Measurements from ENCODE around the gene TLR5. TPM values are rescaled to one million over a fixed set of nuclear protein-coding genes. Genes with fewer than 3 reads are reported as not detected.

TLR5 gene
- total RNA-seq, result 10 to 100 TPM; 11.5 to 33.5 (median 16.5) TPM

- Histone ChIP-seq H3K27me3 (no peaks in the 10 kb centered on the region), H3K9me3 (no peaks in the 10 kb centered on the region), H3K27ac (peak within 1 kb of the TSS; percentile 78 to 88), H3K4me3 (peak within 1 kb of the TSS; percentile 63 to 72 (median 66)), H3K4me1 (peaks cover 7 to 10% of the 10 kb centered on the region in 2 donors), H3K36me3 (no peaks in the 10 kb centered on the region)
- peak; percentile 80 to 86 for DNase-seq (ENCODE audit: low spot score in 2 of 2)
- intact Hi-C loops (cut with DNase I; ENCODE audit: low total_unique reads), result no loop called here
- TF ChIP-seq POLR2A (IDR thresholded peaks at IDR 0.05) (no peak), POLR2AphosphoS5 (IDR thresholded peaks at IDR 0.05) (peak in 1 of 3 donors; percentile 18), CTCF (IDR thresholded peaks at IDR 0.05) (peak; percentile 18 to 63 (median 59))
These were observed at the start of gene TLR5 for GRCh38 chr1:223142795-223143536. TSS of gene TLR5 (minus strand) at chr1:223143248. CDS start at chr1:223113031, 30,217 bp downstream.

GRCh38 chr1:223189903-223190724 is 47.1 kb upstream of the TLR5 start:
- H3K36me3 ChIP-seq, result no peaks in the 10 kb centered on the region
- H3K9me3 ChIP-seq, result no peaks in the 10 kb centered on the region
- intact Hi-C loops (cut with DNase I; ENCODE audit: low total_unique reads), result no loop called here
- no peak overlapping the region for H3K27ac ChIP-seq
- no peaks in the 10 kb centered on the region for H3K4me1 ChIP-seq
- H3K27me3 ChIP-seq, result no peaks in the 10 kb centered on the region
- TF ChIP-seq CTCF (IDR thresholded peaks at IDR 0.05), result no peak
- no peak for TF ChIP-seq POLR2A (IDR thresholded peaks at IDR 0.05)
- TF ChIP-seq POLR2AphosphoS5 (IDR thresholded peaks at IDR 0.05), result no peak
- no peak for DNase-seq (ENCODE audit: low spot score in 2 of 2)
- H3K4me3 ChIP-seq, result no peak overlapping the region

- H3K27ac ChIP-seq, result no peak overlapping the region
- no peaks in the 10 kb centered on the region for H3K27me3 ChIP-seq
- no peak for DNase-seq (ENCODE audit: low spot score in 2 of 2)
- no peak for TF ChIP-seq CTCF (IDR thresholded peaks at IDR 0.05)
- no peak for TF ChIP-seq POLR2A (IDR thresholded peaks at IDR 0.05)
- TF ChIP-seq POLR2AphosphoS5 (IDR thresholded peaks at IDR 0.05), result no peak
- no peaks in the 10 kb centered on the region for H3K4me1 ChIP-seq
- no peak overlapping the region for H3K4me3 ChIP-seq
- H3K36me3 ChIP-seq, result no peaks in the 10 kb centered on the region
- intact Hi-C loops (cut with DNase I; ENCODE audit: low total_unique reads), result no loop called here
- H3K9me3 ChIP-seq, result no peaks in the 10 kb centered on the region
These were observed 46.5 kb upstream of the TLR5 start for GRCh38 chr1:223189525-223189902.

GRCh38 chr1:223188618-223189356 is 45.7 kb upstream of the TLR5 start:
- intact Hi-C loops (cut with DNase I; ENCODE audit: low total_unique reads), result no loop called here
- DNase-seq (ENCODE audit: low spot score in 2 of 2), result no peak
- no peaks in the 10 kb centered on the region for H3K27me3 ChIP-seq
- H3K36me3 ChIP-seq, result no peaks in the 10 kb centered on the region
- TF ChIP-seq POLR2AphosphoS5 (IDR thresholded peaks at IDR 0.05), result no peak
- no peak for TF ChIP-seq CTCF (IDR thresholded peaks at IDR 0.05)
- no peak for TF ChIP-seq POLR2A (IDR thresholded peaks at IDR 0.05)
- H3K4me1 ChIP-seq, result no peaks in the 10 kb centered on the region
- no peak overlapping the region for H3K27ac ChIP-seq
- H3K9me3 ChIP-seq, result no peaks in the 10 kb centered on the region
- no peak overlapping the region for H3K4me3 ChIP-seq
